AG04449 (cell line): Measurements from ENCODE around the gene URGCP.

ENCODE experiments used
- CTCF ChIA-PET: fragments of 350-600 bp; formaldehyde crosslinking; extraction: SDS; loops from one replicate; lab custom pipeline; 2021; ENCODE audit warnings: antibody characterized with exemption; lab: Yijun Ruan, JAX
- POLR2A ChIA-PET: fragments of 400-600, 350-600 bp; formaldehyde crosslinking; extraction: SDS; loops from one replicate; lab custom pipeline; 2020; ENCODE audit warnings: antibody characterized with exemption, inconsistent platforms; lab: Yijun Ruan, JAX
- DNase-seq: peaks from one replicate; pipeline ENCODE4 v3.0.0-alpha.2; 2010; ENCODE audit warnings: low read depth, low spot score
- H3K4me3 ChIP-seq: 2 replicates; pipeline ENCODE4 v1.5.1; 2011; ENCODE audit warnings: low read depth, mild to moderate bottlenecking, control low read depth, low read length
- CTCF ChIP-seq: IDR thresholded peaks from one replicate; pipeline ENCODE4 v1.5.1; 2011; ENCODE audit warnings: mild to moderate bottlenecking, moderate library complexity, low read length, control low read depth, inconsistent platforms; ENCODE audit not compliant: insufficient read depth; ENCODE audit errors: missing control alignments

Gene URGCP

GRCh38 chr7:43933902-43934560, 27.6 kb upstream of the URGCP start:
- ChIA-PET POLR2A (no interaction called here), CTCF (no interaction called here)
- no peak overlapping the region for H3K4me3 ChIP-seq
- DNase-seq, result no peak
- TF ChIP-seq CTCF, result no peak

- POLR2A ChIA-PET, result no interaction called here
- no peak overlapping the region for H3K4me3 ChIP-seq
- TF ChIP-seq CTCF, result no peak
- CTCF ChIA-PET, result no interaction called here
- no peak for DNase-seq
Measured at GRCh38 chr7:43931346-43931745, 24.9 kb upstream of the URGCP start.

GRCh38 chr7:43929529-43930457, 23.4 kb upstream of the URGCP start:
- TF ChIP-seq CTCF, result no peak

GRCh38 chr7:43927810-43928209, 21.4 kb upstream of the URGCP start:
- H3K4me3 ChIP-seq, result no peak overlapping the region
- POLR2A ChIA-PET, result no interaction called here
- TF ChIP-seq CTCF, result no peak
- CTCF ChIA-PET, result no interaction called here
- DNase-seq, result no peak

More at GRCh38 chr7:43929529-43930457, 23.4 kb upstream of the URGCP start:
- H3K4me3 ChIP-seq, result no peak overlapping the region
- ChIA-PET POLR2A (no interaction called here), CTCF (no interaction called here)
- no peak for DNase-seq

GRCh38 chr7:43926798-43927123, 20.4 kb upstream of the URGCP start:
- CTCF ChIA-PET, result interaction anchor here (0.9 to 1.0 kb wide), 2 partner anchors 28 to 87 kb away, joined by 3 to 4 read pairs; no protein-coding TSS in a partner anchor
- H3K4me3 ChIP-seq, result peak overlapping the region; percentile 80
- DNase-seq, result no peak
- TF ChIP-seq CTCF, result no peak
- POLR2A ChIA-PET, result no interaction called here
